ENCODE data around the gene SRRM4. TPM values are rescaled to one million over a fixed set of nuclear protein-coding genes. Genes with fewer than 3 reads are reported as not detected.
A peak's percentile ranks its signal among the peaks of the same experiment; 100 is the strongest.

Gene SRRM4
- polyA plus RNA-seq, 1 donor from 2014 or later: 9.9 TPM

DNA sequence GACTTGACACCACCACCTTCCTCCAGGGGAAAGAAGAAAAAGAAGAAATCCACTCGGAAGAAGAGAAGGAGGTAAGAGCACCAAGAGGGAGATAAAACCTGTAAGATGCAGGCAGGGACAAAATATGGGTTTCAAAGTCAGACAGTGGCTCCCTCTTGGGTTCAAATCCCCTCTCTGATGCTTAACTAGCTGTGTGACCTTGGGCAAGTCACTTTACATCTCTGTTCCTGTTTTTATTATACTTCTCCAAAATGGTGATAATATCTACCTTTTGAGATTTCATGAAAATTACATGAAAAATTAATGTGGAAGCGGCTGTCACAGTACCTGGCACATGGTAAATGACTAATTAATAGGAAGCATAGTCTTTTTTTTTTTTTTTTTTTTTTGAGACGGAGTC lies 133.0 kb downstream of the SRRM4 start:
- H3K4me2 ChIP-seq (ENCODE audit: low read length): no peak overlapping the region
- H3K27me3 ChIP-seq (ENCODE audit: insufficient read depth, low read depth, low read length): no peaks in the 10 kb centered on the region
- TF ChIP-seq EP300 (conservative IDR thresholded peaks at IDR 0.05; ENCODE audit: poor library complexity, severe bottlenecking) (no peak), RAD21 (conservative IDR thresholded peaks at IDR 0.05) (no peak), SMC3 (conservative IDR thresholded peaks at IDR 0.05; ENCODE audit: poor library complexity) (no peak), POLR2AphosphoS5 (IDR thresholded peaks at IDR 0.05) (no peak), TAF1 (IDR thresholded peaks at IDR 0.05; ENCODE audit: low read depth) (no peak), MXI1 (conservative IDR thresholded peaks at IDR 0.05; ENCODE audit: poor library complexity, severe bottlenecking) (no peak), EZH2 (IDR thresholded peaks at IDR 0.05; ENCODE audit: borderline replicate concordance, insufficient read depth, low read length, poor library complexity, severe bottlenecking) (no peak)
- TF ChIP-seq, protein P1, sequence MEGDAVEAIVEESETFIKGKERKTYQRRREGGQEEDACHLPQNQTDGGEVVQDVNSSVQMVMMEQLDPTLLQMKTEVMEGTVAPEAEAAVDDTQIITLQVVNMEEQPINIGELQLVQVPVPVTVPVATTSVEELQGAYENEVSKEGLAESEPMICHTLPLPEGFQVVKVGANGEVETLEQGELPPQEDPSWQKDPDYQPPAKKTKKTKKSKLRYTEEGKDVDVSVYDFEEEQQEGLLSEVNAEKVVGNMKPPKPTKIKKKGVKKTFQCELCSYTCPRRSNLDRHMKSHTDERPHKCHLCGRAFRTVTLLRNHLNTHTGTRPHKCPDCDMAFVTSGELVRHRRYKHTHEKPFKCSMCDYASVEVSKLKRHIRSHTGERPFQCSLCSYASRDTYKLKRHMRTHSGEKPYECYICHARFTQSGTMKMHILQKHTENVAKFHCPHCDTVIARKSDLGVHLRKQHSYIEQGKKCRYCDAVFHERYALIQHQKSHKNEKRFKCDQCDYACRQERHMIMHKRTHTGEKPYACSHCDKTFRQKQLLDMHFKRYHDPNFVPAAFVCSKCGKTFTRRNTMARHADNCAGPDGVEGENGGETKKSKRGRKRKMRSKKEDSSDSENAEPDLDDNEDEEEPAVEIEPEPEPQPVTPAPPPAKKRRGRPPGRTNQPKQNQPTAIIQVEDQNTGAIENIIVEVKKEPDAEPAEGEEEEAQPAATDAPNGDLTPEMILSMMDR (IDR thresholded peaks at IDR 0.05; ENCODE audit: poor library complexity, severe bottlenecking): no peak
- TF ChIP-seq, protein P2, sequence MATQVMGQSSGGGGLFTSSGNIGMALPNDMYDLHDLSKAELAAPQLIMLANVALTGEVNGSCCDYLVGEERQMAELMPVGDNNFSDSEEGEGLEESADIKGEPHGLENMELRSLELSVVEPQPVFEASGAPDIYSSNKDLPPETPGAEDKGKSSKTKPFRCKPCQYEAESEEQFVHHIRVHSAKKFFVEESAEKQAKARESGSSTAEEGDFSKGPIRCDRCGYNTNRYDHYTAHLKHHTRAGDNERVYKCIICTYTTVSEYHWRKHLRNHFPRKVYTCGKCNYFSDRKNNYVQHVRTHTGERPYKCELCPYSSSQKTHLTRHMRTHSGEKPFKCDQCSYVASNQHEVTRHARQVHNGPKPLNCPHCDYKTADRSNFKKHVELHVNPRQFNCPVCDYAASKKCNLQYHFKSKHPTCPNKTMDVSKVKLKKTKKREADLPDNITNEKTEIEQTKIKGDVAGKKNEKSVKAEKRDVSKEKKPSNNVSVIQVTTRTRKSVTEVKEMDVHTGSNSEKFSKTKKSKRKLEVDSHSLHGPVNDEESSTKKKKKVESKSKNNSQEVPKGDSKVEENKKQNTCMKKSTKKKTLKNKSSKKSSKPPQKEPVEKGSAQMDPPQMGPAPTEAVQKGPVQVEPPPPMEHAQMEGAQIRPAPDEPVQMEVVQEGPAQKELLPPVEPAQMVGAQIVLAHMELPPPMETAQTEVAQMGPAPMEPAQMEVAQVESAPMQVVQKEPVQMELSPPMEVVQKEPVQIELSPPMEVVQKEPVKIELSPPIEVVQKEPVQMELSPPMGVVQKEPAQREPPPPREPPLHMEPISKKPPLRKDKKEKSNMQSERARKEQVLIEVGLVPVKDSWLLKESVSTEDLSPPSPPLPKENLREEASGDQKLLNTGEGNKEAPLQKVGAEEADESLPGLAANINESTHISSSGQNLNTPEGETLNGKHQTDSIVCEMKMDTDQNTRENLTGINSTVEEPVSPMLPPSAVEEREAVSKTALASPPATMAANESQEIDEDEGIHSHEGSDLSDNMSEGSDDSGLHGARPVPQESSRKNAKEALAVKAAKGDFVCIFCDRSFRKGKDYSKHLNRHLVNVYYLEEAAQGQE (IDR thresholded peaks at IDR 0.05; ENCODE audit: borderline replicate concordance): no peak

DNA sequence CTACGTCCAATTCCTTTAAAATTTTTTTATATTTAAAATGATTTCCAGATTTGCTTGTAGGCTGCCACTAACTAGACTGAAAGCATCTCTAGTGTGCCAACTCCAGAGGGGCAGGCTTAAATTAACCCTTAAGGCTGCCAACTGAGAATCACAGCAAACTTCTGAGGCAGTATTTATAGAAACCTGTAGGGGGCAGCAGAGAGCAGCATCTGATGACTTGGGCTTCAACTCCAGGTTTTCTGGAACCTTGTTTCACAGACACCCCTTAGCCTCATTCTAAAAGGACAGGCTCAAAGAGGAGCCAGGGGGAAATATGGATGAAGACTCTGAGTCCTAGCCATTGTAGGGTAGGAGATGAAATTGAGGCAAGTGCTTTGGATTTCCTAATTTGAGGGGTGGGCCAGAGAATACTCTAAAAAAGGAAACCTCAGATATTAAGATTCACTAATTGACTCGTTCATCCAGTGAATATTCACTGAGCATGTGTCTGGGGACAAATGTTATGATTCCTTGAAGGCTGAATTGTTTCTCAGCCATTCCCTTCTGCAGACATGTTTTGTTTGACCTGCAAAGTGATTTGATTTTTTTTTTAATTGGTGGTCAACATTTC lies 134.1 kb downstream of the SRRM4 start:
- H3K27ac ChIP-seq (ENCODE audit: low read length): no peak overlapping the region
- no peaks in the 10 kb centered on the region for H4K20me1 ChIP-seq (ENCODE audit: insufficient read depth)
- no peaks in the 10 kb centered on the region for H3K9me3 ChIP-seq (ENCODE audit: low read length)
- no peak overlapping the region for H3K9ac ChIP-seq (ENCODE audit: low read length)
- no peaks in the 10 kb centered on the region for H3K79me2 ChIP-seq (replicated peaks; ENCODE audit: insufficient read depth, low read length)
- no peak overlapping the region for H3K4me3 ChIP-seq (ENCODE audit: low read length)
- no peaks in the 10 kb centered on the region for H3F3A ChIP-seq (ENCODE audit: insufficient read depth, low read length, poor library complexity, severe bottlenecking)
- no peak overlapping the region for H2AFZ ChIP-seq (ENCODE audit: low read depth, low read length)
- TF ChIP-seq POLR2AphosphoS5 (IDR thresholded peaks at IDR 0.05) (no peak), EP300 (conservative IDR thresholded peaks at IDR 0.05; ENCODE audit: poor library complexity, severe bottlenecking) (no peak), RAD21 (conservative IDR thresholded peaks at IDR 0.05) (peak; percentile 77), SMC3 (conservative IDR thresholded peaks at IDR 0.05; ENCODE audit: poor library complexity) (peak; percentile 81), EZH2 (IDR thresholded peaks at IDR 0.05; ENCODE audit: borderline replicate concordance, insufficient read depth, low read length, poor library complexity, severe bottlenecking) (no peak), TAF1 (IDR thresholded peaks at IDR 0.05; ENCODE audit: low read depth) (no peak), MXI1 (conservative IDR thresholded peaks at IDR 0.05; ENCODE audit: poor library complexity, severe bottlenecking) (no peak)
- TF ChIP-seq, protein P2 (IDR thresholded peaks at IDR 0.05; ENCODE audit: borderline replicate concordance): no peak
- TF ChIP-seq, protein P1 (IDR thresholded peaks at IDR 0.05; ENCODE audit: poor library complexity, severe bottlenecking): peak; percentile 78
- H3K9me2 ChIP-seq (ENCODE audit: insufficient read depth, low read length): no peaks in the 10 kb centered on the region
- no peak overlapping the region for H3K4me2 ChIP-seq (ENCODE audit: low read length)
- H3K36me3 ChIP-seq (ENCODE audit: insufficient read depth, low read length): peaks cover 22% of the 10 kb centered on the region
- H3K27me3 ChIP-seq (ENCODE audit: insufficient read depth, low read depth, low read length): no peaks in the 10 kb centered on the region

More for the DNA sequence above, 133.0 kb downstream of the SRRM4 start:
- Histone ChIP-seq H4K20me1 (ENCODE audit: insufficient read depth) (no peaks in the 10 kb centered on the region), H3K79me2 (replicated peaks; ENCODE audit: insufficient read depth, low read length) (no peaks in the 10 kb centered on the region), H3K9ac (ENCODE audit: low read length) (no peak overlapping the region), H3K9me2 (ENCODE audit: insufficient read depth, low read length) (no peaks in the 10 kb centered on the region), H3F3A (ENCODE audit: insufficient read depth, low read length, poor library complexity, severe bottlenecking) (no peaks in the 10 kb centered on the region), H3K9me3 (ENCODE audit: low read length) (no peaks in the 10 kb centered on the region), H3K36me3 (ENCODE audit: insufficient read depth, low read length) (peaks cover 22% of the 10 kb centered on the region), H2AFZ (ENCODE audit: low read depth, low read length) (no peak overlapping the region), H3K4me3 (ENCODE audit: low read length) (no peak overlapping the region), H3K27ac (ENCODE audit: low read length) (no peak overlapping the region)
